NB4 (cell line): Measurements from ENCODE around the gene INPP5A.
"Not testable (repeated sequence)": the region's sequence is repeated elsewhere in the genome, so short reads cannot be mapped to it uniquely, and the experiment has no call there.

Source experiments
- DNase-seq: peaks from one replicate; pipeline ENCODE4 v3.0.0; 2010; ENCODE audit warnings: low read depth
- H3K4me3 ChIP-seq: one replicate; pipeline ENCODE4 v1.5.1; 2011; ENCODE audit warnings: mild to moderate bottlenecking, low read depth, low read length, moderate library complexity
- MYC ChIP-seq: IDR thresholded peaks from 2 replicates; pipeline ENCODE4 v1.6.1; 2011; ENCODE audit warnings: low read depth, low read length
- POLR2A ChIP-seq: IDR thresholded peaks from 2 replicates; pipeline ENCODE4 v1.6.1; 2011; ENCODE audit warnings: mild to moderate bottlenecking; ENCODE audit not compliant: insufficient read length; ENCODE audit errors: extremely low read depth
- TF ChIP-seq, protein P1 (sequence below): IDR thresholded peaks from one replicate; pipeline ENCODE4 v1.5.1; 2012; ENCODE audit warnings: low read depth, low read length
- TF ChIP-seq, protein P2 (sequence below): IDR thresholded peaks from 2 replicates; pipeline ENCODE4 v1.6.1; 2011; ENCODE audit warnings: low read depth, low read length

INPP5A gene

DNA sequence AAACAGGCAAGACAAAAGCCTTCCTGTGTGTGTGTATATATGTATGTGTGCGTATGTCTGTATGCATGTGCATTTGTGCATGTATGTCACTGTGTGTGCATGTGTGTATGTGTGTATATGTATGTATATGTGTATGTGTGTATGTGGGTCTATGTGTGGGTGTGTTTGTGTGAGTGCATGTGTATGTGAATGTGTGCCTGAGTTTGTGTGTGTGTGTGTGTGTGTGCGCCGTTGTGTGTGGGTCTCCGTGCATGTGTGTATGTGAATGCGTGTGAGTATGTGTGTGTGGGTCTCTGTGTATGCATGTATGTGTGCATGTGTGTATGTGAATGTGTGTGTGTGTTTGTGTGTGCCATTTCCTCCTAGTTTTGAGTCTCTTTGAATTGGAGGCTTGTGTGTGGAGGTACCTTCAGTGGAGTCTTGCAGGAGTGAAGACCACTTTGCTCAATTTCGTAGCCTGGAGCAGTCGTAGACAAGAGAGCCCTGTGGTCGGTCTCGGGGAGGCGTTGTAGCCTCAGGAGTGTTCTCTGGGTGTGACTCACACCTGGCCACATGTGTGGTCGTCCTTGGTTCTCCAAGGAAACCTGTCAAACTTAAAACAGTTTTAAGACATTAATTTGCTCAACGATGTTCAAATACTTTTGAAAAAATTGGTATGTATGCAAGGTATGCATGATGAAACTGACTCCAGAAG is 28.1 kb downstream of the INPP5A start:
- TF ChIP-seq MYC (no peak), POLR2A (no peak)
- TF ChIP-seq, protein P1, sequence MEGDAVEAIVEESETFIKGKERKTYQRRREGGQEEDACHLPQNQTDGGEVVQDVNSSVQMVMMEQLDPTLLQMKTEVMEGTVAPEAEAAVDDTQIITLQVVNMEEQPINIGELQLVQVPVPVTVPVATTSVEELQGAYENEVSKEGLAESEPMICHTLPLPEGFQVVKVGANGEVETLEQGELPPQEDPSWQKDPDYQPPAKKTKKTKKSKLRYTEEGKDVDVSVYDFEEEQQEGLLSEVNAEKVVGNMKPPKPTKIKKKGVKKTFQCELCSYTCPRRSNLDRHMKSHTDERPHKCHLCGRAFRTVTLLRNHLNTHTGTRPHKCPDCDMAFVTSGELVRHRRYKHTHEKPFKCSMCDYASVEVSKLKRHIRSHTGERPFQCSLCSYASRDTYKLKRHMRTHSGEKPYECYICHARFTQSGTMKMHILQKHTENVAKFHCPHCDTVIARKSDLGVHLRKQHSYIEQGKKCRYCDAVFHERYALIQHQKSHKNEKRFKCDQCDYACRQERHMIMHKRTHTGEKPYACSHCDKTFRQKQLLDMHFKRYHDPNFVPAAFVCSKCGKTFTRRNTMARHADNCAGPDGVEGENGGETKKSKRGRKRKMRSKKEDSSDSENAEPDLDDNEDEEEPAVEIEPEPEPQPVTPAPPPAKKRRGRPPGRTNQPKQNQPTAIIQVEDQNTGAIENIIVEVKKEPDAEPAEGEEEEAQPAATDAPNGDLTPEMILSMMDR, result no peak
- TF ChIP-seq, protein P2, sequence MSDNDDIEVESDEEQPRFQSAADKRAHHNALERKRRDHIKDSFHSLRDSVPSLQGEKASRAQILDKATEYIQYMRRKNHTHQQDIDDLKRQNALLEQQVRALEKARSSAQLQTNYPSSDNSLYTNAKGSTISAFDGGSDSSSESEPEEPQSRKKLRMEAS, result no peak
- no peak overlapping the region for H3K4me3 ChIP-seq
- peak; percentile 54 for DNase-seq

DNA sequence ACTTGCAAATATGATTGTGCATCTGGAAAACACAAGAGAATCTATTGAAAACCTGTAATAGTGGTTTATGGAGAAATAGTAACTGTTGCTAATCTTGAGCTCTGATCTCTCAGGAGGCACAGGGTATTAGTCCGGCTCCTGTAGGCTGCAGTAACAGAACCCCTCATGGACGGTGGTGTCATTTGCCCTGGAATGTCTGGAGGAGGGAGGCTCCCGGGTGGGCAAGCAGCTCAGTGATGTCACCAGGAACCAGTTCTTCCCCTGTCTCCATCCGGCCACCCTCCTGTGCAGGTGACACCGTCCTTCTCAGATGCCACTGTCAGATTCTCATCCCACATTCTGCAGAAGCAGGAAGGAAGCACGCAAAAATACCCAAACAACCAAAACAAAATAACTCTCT is 29.3 kb downstream of the INPP5A start:
- H3K4me3 ChIP-seq, result no peak overlapping the region
- no peak for DNase-seq
- TF ChIP-seq MYC, result no peak
- TF ChIP-seq POLR2A, result no peak
- TF ChIP-seq, protein P1, result no peak
- TF ChIP-seq, protein P2, result no peak

DNA sequence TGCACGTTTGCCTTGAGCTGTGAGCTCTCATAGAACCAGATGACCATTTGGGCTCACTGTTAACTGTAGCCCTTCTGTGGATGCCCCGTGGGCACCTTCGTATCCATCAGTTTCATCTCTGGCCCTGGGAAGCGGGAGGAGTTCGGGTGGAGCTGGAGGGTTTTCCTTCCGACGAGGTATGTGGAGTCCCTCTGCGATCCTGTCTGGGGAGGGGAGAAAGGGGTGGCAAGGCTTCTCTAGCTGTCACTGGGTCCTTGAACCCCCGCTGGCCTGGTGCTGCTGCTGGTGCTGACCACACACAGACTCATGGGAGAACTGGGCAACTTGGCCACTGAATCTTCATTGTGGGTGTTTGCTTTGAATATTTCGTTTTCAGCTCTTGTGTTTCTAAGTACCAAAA is 32.7 kb downstream of the INPP5A start:
- no peak overlapping the region for H3K4me3 ChIP-seq
- no peak for TF ChIP-seq POLR2A
- no peak for DNase-seq

DNA sequence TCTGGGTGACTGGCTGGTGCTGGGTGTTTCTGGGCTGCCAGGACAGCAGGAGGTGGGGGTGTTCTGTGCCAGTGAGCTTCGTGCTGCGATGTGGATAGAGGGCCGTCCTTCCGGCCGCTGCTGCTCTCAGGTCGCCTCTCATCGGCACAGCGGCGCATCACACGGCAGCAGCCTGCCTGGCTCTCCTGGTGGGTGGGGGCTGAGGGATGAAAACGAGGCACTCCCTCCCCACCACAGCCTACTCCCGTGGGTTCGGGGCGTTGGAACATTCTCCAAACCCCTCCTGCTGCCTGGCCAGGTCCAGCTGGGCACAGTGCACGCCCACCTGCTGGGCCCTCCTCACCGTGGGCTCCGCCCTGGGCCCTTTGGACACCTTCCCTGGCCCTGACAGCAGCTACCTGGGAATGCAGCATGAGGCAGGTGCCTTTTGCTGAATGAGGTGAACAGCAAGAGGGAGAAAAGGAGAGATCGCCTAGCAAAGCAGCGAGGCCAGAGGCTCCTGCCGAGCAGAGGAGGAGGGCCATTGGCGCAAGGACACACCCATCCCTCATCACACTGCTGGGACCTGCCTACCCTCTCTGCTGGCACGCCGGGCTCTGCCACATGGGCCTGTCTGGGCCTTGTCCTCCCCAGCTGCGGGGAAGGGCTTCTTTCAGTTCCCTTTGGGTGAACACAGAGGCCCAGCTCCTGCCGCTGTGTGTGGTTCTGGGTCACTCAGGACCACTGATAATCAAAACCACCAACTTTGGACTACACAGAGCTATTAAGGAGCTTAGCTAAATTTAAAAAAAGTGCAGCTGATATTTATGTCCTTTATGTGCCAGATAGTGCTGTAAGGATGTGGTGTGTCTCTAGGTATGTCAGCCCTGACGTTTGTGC is 33.4 kb downstream of the INPP5A start:
- no peak overlapping the region for H3K4me3 ChIP-seq
- TF ChIP-seq MYC (no peak), POLR2A (no peak)
- TF ChIP-seq, protein P1, result no peak
- TF ChIP-seq, protein P2, result no peak
- peak; percentile 61 for DNase-seq

DNA sequence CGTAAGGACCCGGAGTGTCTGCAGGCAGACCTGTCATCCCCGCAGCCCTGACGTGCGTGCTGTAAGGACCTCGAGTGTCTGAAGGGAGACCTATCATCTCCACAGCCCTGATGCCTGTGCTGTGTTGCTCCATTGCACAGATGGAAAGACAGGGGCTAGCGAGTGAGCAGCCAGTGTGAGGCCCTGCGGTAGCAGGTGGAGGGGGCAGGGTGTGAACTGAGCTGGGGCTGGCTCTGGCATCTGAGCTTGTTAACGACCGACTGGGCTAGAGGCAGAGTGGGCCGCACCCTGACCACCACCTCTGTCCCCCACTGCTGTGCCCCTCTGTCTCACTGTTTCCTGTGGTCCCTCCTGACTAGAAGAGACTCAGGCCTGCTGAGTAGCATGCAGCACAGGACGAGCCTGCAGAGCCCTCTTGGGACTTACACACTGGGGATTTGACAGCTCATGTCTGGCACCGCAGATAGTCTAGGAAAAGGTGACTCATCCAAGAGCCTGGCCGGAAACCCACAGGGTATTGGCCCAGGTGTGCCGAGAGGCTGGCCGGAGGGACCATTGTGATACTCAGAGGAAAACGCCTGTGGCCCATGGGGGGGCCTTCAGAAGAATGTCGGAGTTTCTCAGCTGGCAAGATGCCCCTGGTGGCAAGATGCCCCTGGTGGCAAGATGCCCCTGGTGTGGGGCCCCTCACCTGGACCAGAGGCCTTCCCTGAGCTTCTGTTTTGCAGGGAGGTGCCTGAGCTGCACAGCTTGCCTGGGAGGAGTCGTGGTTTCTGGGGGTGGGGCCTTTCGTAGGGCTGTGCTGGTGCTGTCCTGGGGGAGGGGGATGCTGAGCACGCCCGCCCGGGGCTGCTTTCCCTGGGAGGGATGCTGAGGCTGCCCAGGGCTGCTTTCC is 34.3 kb downstream of the INPP5A start:
- TF ChIP-seq, protein P1, result peak; percentile 23
- TF ChIP-seq POLR2A, result peak; percentile 28
- TF ChIP-seq, protein P2, result peak; percentile 93
- TF ChIP-seq MYC, result peak; percentile 92
- H3K4me3 ChIP-seq, result peak overlapping the region; percentile 30
- peak; percentile 100 for DNase-seq

DNA sequence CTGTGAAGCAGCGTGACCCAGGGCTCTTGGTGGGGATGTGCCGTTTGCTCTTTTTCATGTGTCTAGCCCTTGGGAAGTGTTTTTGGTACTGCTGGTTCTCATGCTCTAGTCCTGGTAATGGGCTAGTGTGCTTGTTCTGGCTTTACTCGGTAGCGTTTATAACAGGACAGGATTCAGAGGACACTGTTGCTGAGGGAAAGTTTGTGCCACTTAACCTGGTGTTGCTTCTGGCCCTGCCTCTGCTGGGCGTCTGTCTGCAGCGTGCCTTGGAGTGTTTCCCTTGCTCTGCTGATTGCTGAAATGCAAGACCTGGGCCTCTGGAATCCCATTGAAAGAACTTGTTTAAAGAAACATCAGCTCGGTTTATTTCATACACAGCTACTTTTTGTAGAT is 35.0 kb downstream of the INPP5A start:
- peak; percentile 74 for DNase-seq
- peak overlapping the region; percentile 30 for H3K4me3 ChIP-seq
- TF ChIP-seq MYC, result no peak
- TF ChIP-seq POLR2A, result no peak
- TF ChIP-seq, protein P2, result no peak
- TF ChIP-seq, protein P1, result no peak

DNA sequence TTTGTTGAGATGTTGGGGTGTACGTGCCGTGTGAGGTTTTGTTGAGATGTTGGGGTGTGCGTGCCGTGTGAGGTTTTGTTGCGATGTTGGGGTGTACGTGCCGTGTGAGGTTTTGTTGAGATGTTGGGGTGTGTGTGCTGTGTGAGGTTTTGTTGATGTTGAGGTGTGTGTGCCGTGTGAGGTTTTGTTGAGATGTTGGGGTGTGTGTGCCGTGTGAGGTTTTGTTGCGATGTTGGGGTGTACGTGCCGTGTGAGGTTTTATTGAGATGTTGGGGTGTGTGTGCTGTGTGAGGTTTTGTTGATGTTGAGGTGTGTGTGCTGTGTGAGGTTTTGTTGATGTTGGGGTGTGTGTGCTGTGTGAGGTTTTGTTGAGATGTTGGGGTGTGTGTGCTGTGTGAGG is 35.4 kb downstream of the INPP5A start:
- not testable (repeated sequence) for H3K4me3 ChIP-seq, DNase-seq
